Activated CD4-positive, alpha-beta T cell treated with anti-CD3 and anti-CD28 coated beads, Interleukin-2, amount 50 U/mL, for 1 hour (primary cell): ENCODE results near the gene KRTAP2-2.
"Not testable (repeated sequence)": the region's sequence is repeated elsewhere in the genome, so short reads cannot be mapped to it uniquely, and the experiment has no call there.

ENCODE experiments used
- DNase-seq: peaks from one replicate; pipeline ENCODE4 v3.0.0-alpha.2; 2020

Gene KRTAP2-2

GRCh38 chr17:41055130-41055529 lies at the start of gene KRTAP2-2:
KRTAP2-2 (minus strand) TSS chr17:41055230; CDS start chr17:41055211, 19 bp downstream.
- not testable (repeated sequence) for DNase-seq

GRCh38 chr17:41104386-41105038 lies 49.5 kb upstream of the KRTAP2-2 start:
- not testable (repeated sequence) for DNase-seq

- no peak for DNase-seq
These were observed 48.9 kb upstream of the KRTAP2-2 start for GRCh38 chr17:41103896-41104295.

- no peak for DNase-seq
These were observed 46.7 kb upstream of the KRTAP2-2 start, which contains the start of gene KRTAP4-16 for GRCh38 chr17:41101586-41102259. KRTAP4-16 (minus strand) TSS chr17:41102209; CDS start chr17:41102209, 0 bp downstream.

GRCh38 chr17:41099682-41100480 lies 44.9 kb upstream of the KRTAP2-2 start:
- DNase-seq, result not testable (repeated sequence)

GRCh38 chr17:41098481-41098880 lies 43.5 kb upstream of the KRTAP2-2 start:
- DNase-seq, result no peak

GRCh38 chr17:41098042-41098441 lies 43.0 kb upstream of the KRTAP2-2 start, which contains the start of gene KRTAP4-8:
KRTAP4-8 (minus strand) TSS chr17:41098142; CDS start chr17:41098084, 58 bp downstream.
- no peak for DNase-seq

GRCh38 chr17:41096055-41096454 lies 41.0 kb upstream of the KRTAP2-2 start:
- no peak for DNase-seq

- DNase-seq, result not testable (repeated sequence)
These were observed 33.8 kb upstream of the KRTAP2-2 start for GRCh38 chr17:41088760-41089352.

GRCh38 chr17:41084100-41084856 lies 29.2 kb upstream of the KRTAP2-2 start, which contains the start of gene KRTAP4-7:
KRTAP4-7 (plus strand) TSS chr17:41084150; CDS start chr17:41084207, 57 bp downstream.
- not testable (repeated sequence) for DNase-seq

GRCh38 chr17:41083427-41083826 lies 28.4 kb upstream of the KRTAP2-2 start:
- not testable (repeated sequence) for DNase-seq

- no peak for DNase-seq
These were observed 27.6 kb upstream of the KRTAP2-2 start for GRCh38 chr17:41082626-41083025.

GRCh38 chr17:41076788-41077187 lies 21.8 kb upstream of the KRTAP2-2 start:
- DNase-seq, result no peak

- no peak for DNase-seq
These were observed 18.6 kb upstream of the KRTAP2-2 start for GRCh38 chr17:41073676-41074075.

GRCh38 chr17:41071606-41072360 lies 16.8 kb upstream of the KRTAP2-2 start:
- no peak for DNase-seq

GRCh38 chr17:41069031-41069430 lies 14.0 kb upstream of the KRTAP2-2 start:
- no peak for DNase-seq

- no peak for DNase-seq
These were observed 12.3 kb upstream of the KRTAP2-2 start for GRCh38 chr17:41067281-41067680.

- DNase-seq, result no peak
These were observed 11.0 kb upstream of the KRTAP2-2 start, which contains the start of gene KRTAP2-4 for GRCh38 chr17:41065829-41066624. KRTAP2-4 (minus strand) TSS chr17:41065879; CDS start chr17:41065845, 34 bp downstream.

- not testable (repeated sequence) for DNase-seq
These were observed 10.1 kb upstream of the KRTAP2-2 start for GRCh38 chr17:41065016-41065689.

- DNase-seq, result no peak
These were observed 9.3 kb upstream of the KRTAP2-2 start for GRCh38 chr17:41064301-41064700.
